ENCODE results near the gene ZBTB20. TPM values are rescaled to one million over a fixed set of nuclear protein-coding genes. Genes with fewer than 3 reads are reported as not detected.
A peak's percentile ranks its signal among the peaks of the same experiment; 100 is the strongest.

The ZBTB20 gene
- total and polyA plus RNA-seq, 7 donors, result under 0.01 to 113 (median 58.6) TPM

DNA sequence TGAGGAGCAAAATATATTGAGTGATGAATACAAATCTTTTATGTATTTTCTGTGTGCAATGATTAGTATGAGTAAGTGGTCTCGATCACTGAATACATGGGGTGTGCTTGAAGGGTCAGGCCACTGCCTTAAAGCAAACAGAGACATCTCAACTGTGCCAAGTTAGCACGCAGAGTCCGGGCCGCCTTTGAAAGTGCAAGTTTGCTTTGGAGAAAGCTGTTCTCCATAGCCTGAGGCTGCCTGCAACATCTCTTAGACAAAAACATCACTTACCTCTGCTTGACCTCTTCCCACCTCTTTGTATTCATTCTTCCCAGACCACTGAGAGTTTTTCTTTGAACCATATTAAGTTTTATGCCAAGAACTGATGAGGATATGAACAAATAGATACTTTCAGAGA lies 267.0 kb downstream of the ZBTB20 start:
- Histone ChIP-seq H3K27me3 (no peaks in the 10 kb centered on the region), H3K9me3 (no peaks in the 10 kb centered on the region), H3K4me1 (peaks cover 0 to 42% (median 27%) of the 10 kb centered on the region in 4 donors), H3K4me3 (no peak overlapping the region), H3K36me3 (no peaks in the 10 kb centered on the region), H3K27ac (peak overlapping the region in 3 of 4 donors; percentile 4 to 56 (median 54))
- TF ChIP-seq, protein P1, sequence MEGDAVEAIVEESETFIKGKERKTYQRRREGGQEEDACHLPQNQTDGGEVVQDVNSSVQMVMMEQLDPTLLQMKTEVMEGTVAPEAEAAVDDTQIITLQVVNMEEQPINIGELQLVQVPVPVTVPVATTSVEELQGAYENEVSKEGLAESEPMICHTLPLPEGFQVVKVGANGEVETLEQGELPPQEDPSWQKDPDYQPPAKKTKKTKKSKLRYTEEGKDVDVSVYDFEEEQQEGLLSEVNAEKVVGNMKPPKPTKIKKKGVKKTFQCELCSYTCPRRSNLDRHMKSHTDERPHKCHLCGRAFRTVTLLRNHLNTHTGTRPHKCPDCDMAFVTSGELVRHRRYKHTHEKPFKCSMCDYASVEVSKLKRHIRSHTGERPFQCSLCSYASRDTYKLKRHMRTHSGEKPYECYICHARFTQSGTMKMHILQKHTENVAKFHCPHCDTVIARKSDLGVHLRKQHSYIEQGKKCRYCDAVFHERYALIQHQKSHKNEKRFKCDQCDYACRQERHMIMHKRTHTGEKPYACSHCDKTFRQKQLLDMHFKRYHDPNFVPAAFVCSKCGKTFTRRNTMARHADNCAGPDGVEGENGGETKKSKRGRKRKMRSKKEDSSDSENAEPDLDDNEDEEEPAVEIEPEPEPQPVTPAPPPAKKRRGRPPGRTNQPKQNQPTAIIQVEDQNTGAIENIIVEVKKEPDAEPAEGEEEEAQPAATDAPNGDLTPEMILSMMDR (IDR thresholded peaks at IDR 0.05), result no peak
- TF ChIP-seq EP300 (IDR thresholded peaks at IDR 0.05) (no peak), POLR2A (IDR thresholded peaks at IDR 0.05) (no peak), POLR2AphosphoS5 (IDR thresholded peaks at IDR 0.05) (no peak)
- intact Hi-C loops (cut with DNase I), result no loop called here
- peak; percentile 60 for DNase-seq
- WGBS, 2 donors, result 49 to 57% methylated on average over 4 of the region's 4 CpGs

DNA sequence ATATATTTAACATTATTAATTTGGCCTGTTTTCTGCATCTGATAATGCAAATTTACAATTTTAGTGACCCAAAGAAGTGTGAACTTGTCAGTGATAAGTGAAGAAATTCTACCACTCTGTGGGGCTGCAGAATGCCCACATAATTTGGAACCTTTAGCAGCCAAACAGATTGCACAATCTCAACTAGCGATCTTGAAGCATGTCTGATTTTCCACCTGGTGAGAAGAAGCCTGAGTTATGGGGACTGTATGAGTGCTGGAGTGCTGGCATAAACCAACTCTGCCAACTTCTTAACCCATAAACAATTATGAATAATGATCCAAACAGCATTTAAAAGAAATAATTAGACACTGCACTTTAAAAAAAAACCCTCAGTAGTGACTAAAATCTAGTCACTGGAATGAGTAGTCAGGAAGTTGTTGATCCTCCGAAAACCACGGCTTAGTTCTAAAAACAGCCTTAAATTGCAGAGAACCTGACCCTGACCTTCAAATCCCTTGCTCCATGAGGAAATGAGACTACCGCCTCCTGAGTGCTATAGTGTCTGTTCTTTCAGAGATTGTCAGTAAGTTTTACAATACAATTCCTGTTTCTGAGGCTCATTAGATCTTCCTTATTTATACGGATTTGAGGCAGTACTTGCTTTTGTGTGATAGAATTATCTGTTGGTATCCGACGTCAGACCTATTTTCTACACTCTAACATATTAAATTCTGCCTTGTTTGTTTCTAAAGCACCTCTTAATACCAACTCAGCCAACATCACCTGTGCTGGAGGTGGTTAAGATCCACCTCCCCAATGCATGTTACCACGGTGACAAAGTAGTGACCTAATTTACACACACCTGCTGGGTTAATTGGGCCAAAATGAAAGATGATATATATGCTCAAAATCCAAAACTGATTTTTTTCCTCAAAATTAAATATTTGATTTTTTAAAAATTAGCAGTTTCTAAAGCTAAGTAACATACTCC lies 267.7 kb downstream of the ZBTB20 start:
- no peak for DNase-seq
- no peaks in the 10 kb centered on the region for H3K36me3 ChIP-seq
- H3K9me3 ChIP-seq, result no peaks in the 10 kb centered on the region
- 54 to 63% methylated on average over 8 of the region's 8 CpGs for WGBS, 2 donors
- H3K27ac ChIP-seq, result peak overlapping the region; percentile 4 to 56 (median 50)
- TF ChIP-seq, protein P1 (IDR thresholded peaks at IDR 0.05), result no peak
- TF ChIP-seq POLR2A (IDR thresholded peaks at IDR 0.05), result no peak
- TF ChIP-seq EP300 (IDR thresholded peaks at IDR 0.05), result no peak
- no peak for TF ChIP-seq POLR2AphosphoS5 (IDR thresholded peaks at IDR 0.05)
- intact Hi-C loops (cut with DNase I), result loop anchor here (10.0 kb wide), 1 partner anchor 255 kb away; no protein-coding TSS in a partner anchor
- H3K27me3 ChIP-seq, result no peaks in the 10 kb centered on the region
- peaks cover 0 to 50% (median 34%) of the 10 kb centered on the region in 4 donors for H3K4me1 ChIP-seq
- no peak overlapping the region for H3K4me3 ChIP-seq

DNA sequence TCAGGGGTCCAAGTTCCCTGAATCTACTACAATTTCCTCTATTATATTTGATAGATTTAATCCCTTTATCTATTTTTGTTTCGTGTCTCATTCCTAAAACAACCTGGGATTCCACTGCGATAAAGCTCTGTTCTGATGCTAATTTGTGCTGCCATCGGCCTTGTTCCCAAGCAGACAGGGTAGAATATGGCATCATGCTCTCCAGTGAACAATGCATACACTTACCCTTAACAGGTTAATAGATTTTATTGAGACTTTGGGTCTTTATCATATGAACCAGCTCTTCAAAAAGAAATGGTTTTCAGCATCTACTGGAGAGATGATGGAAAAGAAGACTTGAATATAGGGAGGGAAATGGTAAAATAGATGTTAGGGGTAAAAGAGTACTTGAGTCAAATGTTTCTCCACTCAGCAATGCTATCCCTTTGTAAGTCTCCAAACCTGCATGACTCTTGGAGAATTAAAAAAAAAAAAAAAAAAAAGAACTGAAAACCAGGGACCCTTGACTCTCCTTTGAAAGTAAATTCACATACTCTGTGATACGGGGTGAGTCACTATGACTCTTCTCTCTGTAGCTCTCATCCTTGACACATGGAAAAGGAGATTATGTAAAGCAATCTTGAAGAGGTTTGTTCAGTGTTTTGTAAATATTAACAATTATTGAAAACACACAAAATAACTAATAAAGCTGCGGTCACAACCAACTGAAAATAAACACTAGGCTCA lies 268.8 kb downstream of the ZBTB20 start:
- TF ChIP-seq EP300 (IDR thresholded peaks at IDR 0.05), result no peak
- no peak for TF ChIP-seq POLR2AphosphoS5 (IDR thresholded peaks at IDR 0.05)
- TF ChIP-seq POLR2A (IDR thresholded peaks at IDR 0.05), result no peak
- TF ChIP-seq, protein P1 (IDR thresholded peaks at IDR 0.05), result no peak
- H3K36me3 ChIP-seq, result no peaks in the 10 kb centered on the region
- H3K27ac ChIP-seq, result peak overlapping the region in 2 of 4 donors; percentile 12 to 54
- DNase-seq, result no peak
- no peak overlapping the region for H3K4me3 ChIP-seq
- no peaks in the 10 kb centered on the region for H3K27me3 ChIP-seq
- H3K9me3 ChIP-seq, result no peaks in the 10 kb centered on the region
- peaks cover 0 to 60% (median 37%) of the 10 kb centered on the region in 4 donors for H3K4me1 ChIP-seq
- 94 to 95% methylated on average over 5 of the region's 5 CpGs for WGBS, 2 donors
- intact Hi-C loops (cut with DNase I), result loop anchor here (10.0 kb wide), 1 partner anchor 253 kb away; no protein-coding TSS in a partner anchor

DNA sequence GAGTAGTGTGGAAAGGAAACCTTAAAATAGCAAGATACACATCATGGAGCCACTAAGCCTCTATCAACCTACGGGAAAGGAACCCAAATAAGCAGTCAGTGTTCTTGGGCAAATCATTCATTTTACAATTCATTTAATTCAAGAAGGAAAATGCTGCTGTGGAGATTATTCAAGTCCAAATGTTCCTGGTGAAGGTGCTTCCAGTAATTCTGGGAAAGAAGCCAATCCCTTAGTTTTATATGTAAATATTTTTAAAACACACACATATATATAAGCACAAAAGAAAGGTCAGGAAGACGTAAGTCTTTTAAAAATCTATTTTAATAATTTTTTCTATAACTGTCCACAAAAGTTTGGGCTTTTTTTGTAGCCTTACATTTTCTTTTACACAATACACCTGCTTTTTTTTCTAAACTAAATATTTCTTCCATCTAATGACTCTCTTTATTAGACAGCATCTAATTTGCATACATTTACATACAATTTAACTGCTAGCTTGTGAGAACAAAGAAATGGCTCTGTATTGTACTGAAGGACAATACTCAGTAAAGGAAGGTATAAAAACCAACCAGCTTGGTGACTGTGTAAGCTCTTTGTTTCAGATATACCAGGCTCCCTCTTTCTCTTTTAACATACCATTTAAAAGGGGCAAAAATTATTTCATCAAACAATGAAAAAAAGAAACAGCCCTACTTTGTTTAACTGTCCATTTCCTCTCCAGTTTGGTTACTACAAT lies 269.5 kb downstream of the ZBTB20 start:
- WGBS, 2 donors, result 78 to 83% methylated on average over 2 of the region's 2 CpGs
- no peak for DNase-seq
- peaks cover 0 to 68% (median 41%) of the 10 kb centered on the region in 4 donors for H3K4me1 ChIP-seq
- H3K27me3 ChIP-seq, result no peaks in the 10 kb centered on the region
- intact Hi-C loops (cut with DNase I), result loop anchor here (10.0 kb wide), 1 partner anchor 253 kb away; no protein-coding TSS in a partner anchor
- TF ChIP-seq, protein P1 (IDR thresholded peaks at IDR 0.05), result no peak
- TF ChIP-seq POLR2AphosphoS5 (IDR thresholded peaks at IDR 0.05), result no peak
- TF ChIP-seq EP300 (IDR thresholded peaks at IDR 0.05), result no peak
- no peak for TF ChIP-seq POLR2A (IDR thresholded peaks at IDR 0.05)
- peak overlapping the region in 2 of 4 donors; percentile 12 to 54 for H3K27ac ChIP-seq
- no peaks in the 10 kb centered on the region for H3K36me3 ChIP-seq
- no peak overlapping the region for H3K4me3 ChIP-seq
- H3K9me3 ChIP-seq, result no peaks in the 10 kb centered on the region
